SKM-1 (cell line): ENCODE results near the gene MAST1.
A peak's percentile ranks its signal among the peaks of the same experiment; 100 is the strongest.
"Not testable (repeated sequence)": the region's sequence is repeated elsewhere in the genome, so short reads cannot be mapped to it uniquely, and the experiment has no call there.

ENCODE experiments used
- DNase-seq: peaks from one replicate; lab custom pipeline; 2025; ENCODE audit not compliant: unreplicated experiment; lab: John Stamatoyannopoulos, UW

Gene MAST1

DNA sequence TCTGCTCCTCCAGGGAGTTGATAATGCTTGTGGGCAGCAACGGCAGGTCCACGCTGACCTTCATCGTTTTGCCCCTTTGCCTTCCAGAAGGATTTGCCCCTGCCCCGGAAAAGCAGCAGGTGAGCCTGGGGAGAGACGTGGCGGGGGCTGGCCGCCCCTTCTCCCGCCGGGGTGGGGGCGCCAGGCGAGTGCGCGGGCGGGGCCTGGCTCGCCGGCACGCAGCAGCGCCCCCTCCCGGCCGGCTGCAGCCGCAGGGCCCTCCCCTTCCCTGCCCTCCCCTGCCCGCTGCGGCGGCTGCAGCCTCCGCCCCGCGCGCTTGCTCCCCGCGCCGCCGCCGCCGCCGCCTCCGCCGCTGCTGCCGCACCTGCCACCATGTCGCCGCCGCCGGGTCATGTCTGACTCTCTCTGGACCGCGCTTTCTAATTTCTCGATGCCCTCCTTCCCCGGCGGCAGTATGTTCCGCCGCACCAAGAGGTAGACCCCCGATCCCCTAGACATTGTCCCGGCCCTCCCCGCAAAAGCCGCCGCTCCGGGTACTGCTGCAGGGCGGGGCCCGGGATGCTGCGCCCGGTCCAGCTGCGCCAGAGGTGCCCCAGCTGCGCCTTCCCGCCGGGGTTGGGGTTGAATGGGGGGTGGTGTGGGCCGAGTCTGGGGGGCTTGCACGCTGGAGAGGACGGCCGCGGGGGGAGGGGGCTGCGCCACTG is at the start of gene MAST1:
Gene MAST1, plus strand, starts transcription at position 334 of the 704 bp plus-strand sequence. Its CDS starts 58 bp downstream, at position 392.
- no peak for DNase-seq

DNA sequence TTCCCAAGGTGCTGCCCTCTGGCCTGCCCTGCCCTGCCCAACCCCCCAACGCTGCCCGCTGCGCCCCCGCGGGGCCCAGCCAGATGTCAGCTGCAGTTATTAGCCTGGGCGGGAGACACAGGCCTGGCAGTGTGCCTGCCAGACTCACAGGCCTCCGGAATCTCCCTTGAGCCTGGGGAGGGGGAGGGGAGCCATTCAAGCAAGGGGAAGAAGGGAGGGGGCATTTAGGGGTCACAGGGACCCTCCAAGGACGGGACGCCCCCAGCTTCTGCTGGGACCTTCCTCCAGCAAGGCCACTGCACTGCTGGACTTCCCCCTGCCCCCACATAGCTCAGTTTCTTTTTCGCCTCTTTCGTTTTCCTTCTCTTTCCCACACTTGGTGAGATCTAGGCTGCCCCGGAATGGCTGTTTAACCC is 49.6 kb upstream of the MAST1 start:
- DNase-seq = no peak

DNA sequence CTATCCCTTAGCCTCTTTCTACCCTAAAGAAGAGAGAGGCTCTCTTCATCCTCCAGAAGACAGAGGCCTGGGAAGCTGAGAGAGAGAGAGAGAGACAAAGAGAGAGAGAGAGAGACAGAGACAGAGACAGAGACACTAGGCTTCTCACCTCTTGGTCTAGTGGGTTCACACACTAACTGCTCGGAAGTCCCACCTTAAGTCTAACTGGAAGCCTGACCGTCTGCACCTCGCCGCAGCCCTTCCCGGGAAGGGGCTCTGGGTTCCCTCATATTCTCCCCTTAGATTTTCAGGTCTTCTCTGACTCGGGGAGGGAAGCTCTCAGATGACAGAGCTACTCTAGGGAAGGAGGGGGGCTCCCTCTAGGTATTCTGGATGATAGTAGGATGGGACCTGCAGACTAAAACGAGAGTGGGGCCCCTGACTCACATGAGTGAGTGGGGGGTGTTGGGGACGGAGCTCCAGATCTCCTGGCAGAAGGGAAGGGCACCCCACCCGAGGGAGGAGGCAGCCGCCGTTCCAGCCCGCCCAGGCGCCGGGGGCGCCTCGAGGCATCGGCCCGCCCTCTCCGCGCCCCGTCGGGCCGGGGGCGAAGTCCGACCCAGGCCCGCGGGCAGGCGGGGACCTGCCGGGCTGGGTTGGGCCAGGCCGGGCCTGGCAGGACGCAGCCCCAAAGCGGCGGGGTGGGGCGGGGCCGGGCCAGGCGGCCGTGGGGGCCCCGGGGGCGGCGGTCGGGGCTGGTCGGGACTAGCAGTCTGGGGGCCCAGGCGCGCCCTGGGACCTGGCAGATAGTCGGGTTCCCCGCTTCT is 49.0 kb upstream of the MAST1 start:
- DNase-seq = no peak

DNA sequence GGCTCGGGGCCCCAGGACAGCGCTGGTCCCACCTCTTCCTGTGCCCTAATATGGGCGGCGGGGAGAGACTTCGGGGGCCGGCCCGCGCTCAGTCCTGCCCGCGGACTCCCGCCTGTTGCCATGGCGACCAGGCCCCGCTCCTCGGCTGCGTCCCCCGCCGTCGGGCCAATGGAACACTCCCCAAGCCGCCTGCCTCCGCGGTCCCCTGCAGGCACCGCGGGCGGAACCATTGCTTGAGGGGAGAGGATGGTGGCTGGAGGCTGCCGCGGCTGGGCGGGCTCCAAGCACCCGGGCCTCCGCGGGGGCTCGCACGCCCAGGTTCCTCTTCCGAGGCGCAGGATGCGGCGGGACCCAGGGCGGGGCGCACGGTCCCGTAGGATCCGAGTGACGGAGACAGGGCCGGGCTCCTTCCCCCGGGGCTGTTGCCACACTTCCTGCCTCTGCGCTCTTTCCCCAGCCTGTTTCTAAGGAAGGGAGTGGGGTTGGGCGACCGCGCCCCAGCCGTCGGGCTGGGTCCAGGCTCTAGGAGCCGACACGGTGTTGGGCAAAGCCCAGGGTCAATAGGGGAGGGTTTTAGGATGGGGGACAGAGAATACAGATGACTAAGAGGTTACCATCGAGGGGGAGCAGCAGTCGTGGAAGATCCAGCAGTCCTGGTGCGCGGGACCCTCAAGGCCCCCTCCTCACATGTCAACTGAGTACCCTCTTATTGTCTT is 48.3 kb upstream of the MAST1 start:
- peak; percentile 98 for DNase-seq

DNA sequence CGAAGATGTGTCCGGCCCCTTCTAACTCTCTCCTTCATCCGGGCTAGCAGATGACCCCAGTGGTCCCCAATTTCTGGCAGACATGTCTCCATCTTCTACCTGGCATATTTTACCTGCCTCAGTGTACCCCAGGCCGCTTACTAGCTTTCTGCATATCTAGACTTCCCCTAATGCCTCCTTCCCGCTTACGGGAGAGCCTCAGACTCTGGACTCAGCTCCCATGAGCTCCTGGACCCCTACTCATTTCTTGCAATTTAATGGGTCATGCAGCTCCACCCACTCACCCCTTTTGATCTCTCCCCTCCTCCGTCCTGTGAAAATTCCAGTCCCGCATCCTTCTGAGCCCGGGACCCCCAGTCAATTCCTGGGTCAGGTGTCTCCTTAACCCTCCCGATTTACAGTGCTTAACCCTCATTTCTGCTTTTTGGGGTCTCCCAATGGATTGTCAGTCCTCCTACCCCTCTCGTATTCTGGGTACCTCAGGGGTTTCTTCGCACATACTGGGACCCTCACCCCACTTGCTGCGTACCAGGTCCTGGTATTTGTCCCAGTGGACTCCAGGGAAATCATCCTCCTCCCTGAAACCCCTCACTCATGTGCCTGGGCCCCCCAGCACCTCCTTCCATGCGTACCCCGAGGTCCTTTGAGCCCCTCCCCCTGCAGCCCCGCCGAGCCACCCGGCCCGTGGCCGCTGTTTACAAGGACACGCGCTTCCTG is 47.5 kb upstream of the MAST1 start:
- no peak for DNase-seq

DNA sequence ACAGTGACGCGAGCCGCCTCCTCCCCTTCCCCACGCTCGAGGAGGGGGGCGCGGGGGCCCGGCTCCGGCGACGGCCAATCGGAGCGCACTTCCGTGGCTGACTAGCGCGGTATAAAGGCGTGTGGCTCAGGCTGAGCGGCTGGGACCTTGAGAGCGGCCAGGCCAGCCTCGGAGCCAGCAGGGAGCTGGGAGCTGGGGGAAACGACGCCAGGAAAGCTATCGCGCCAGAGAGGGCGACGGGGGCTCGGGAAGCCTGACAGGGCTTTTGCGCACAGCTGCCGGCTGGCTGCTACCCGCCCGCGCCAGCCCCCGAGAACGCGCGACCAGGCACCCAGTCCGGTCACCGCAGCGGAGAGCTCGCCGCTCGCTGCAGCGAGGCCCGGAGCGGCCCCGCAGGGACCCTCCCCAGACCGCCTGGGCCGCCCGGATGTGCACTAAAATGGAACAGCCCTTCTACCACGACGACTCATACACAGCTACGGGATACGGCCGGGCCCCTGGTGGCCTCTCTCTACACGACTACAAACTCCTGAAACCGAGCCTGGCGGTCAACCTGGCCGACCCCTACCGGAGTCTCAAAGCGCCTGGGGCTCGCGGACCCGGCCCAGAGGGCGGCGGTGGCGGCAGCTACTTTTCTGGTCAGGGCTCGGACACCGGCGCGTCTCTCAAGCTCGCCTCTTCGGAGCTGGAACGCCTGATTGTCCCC is 46.8 kb upstream of the MAST1 start, which contains the start of gene JUNB:
Gene JUNB, plus strand, starts transcription at position 142 of the 706 bp plus-strand sequence. Its CDS starts 286 bp downstream, at position 428.
- peak; percentile 82 for DNase-seq

DNA sequence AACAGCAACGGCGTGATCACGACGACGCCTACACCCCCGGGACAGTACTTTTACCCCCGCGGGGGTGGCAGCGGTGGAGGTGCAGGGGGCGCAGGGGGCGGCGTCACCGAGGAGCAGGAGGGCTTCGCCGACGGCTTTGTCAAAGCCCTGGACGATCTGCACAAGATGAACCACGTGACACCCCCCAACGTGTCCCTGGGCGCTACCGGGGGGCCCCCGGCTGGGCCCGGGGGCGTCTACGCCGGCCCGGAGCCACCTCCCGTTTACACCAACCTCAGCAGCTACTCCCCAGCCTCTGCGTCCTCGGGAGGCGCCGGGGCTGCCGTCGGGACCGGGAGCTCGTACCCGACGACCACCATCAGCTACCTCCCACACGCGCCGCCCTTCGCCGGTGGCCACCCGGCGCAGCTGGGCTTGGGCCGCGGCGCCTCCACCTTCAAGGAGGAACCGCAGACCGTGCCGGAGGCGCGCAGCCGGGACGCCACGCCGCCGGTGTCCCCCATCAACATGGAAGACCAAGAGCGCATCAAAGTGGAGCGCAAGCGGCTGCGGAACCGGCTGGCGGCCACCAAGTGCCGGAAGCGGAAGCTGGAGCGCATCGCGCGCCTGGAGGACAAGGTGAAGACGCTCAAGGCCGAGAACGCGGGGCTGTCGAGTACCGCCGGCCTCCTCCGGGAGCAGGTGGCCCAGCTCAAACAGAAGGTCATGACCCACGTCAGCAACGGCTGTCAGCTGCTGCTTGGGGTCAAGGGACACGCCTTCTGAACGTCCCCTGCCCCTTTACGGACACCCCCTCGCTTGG is 46.1 kb upstream of the MAST1 start:
- peak; percentile 35 for DNase-seq

DNA sequence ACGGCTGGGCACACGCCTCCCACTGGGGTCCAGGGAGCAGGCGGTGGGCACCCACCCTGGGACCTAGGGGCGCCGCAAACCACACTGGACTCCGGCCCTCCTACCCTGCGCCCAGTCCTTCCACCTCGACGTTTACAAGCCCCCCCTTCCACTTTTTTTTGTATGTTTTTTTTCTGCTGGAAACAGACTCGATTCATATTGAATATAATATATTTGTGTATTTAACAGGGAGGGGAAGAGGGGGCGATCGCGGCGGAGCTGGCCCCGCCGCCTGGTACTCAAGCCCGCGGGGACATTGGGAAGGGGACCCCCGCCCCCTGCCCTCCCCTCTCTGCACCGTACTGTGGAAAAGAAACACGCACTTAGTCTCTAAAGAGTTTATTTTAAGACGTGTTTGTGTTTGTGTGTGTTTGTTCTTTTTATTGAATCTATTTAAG is 45.4 kb upstream of the MAST1 start:
- no peak for DNase-seq

DNA sequence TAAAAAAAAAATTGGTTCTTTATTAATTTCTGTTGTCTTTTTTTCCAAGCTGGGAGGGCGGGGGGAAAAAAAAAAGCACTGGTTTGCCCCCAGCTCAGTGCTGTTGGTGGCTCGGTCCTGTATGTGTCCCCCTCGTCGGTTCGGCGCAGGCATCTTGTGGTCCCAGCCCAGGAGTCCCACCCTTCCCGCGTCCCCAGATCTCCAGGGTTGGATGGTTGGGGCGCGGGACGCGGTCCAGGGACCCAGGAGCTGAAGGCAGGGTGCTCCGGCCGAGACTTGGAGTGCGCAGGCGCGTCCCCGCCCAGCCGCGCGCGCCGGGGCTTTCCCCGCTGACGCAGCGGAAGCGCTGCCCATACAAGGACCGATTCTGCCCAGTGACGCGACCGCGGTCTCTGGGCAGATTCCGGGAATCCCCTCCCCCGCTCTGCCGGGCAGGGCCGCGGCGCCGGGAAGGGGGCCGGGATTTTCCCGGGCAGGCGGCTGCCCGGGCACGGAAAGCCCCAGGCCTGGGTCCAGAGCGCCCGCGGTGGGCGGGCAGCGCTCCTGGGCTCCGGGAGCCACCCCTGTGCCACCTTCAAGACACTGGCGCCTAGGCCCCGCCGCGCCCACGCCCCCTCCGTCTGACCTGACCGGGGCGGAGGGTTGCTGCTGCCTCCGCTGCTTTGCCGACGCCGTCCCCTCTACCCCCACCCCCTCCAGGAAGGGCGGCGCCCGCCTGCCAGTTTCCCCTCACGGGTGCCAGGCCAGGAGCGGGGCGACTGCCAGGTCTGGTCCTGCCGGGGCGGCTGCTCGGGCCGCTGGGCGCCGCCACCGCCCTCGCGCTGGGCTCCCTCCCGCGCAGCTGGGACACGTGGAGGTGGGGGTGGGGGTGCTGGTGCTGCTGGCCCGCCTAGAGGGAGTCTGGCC is 44.8 kb upstream of the MAST1 start:
- DNase-seq = peak; percentile 46

DNA sequence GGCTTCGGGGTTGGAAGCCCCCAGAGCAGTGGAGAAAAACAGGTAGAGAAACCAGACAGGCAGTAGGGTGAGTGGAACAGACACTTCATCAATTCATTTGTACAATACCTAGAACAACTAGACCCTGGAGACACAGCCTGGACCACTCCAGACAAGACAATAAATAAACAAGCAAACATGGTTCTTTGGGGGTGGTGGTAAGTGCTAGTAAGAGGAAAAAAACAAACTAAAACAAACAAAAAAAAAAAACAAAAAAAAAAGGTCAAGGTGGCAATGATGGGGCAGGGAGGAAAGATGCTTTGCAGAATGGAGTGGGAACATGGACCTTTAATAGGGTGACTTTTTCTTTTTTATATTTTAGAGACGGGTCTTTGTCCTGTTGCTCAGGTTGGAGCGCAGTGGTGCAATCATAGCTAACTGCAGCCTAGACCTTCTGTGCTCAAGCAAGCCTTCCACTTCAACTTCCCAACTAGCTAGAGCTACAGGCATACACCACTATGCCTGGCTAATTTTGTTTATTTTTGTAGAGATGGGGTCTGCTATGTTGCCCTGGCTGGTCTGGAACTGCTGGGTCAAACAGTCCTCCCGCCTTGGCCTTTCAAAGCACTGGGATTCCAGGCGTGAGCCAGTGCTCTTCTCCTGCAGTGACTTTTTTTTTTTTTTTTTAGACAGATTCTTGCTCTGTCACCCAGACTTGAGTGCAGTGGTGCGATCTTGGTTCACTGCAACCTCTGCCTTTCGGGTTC is 43.9 kb upstream of the MAST1 start:
- no peak for DNase-seq

DNA sequence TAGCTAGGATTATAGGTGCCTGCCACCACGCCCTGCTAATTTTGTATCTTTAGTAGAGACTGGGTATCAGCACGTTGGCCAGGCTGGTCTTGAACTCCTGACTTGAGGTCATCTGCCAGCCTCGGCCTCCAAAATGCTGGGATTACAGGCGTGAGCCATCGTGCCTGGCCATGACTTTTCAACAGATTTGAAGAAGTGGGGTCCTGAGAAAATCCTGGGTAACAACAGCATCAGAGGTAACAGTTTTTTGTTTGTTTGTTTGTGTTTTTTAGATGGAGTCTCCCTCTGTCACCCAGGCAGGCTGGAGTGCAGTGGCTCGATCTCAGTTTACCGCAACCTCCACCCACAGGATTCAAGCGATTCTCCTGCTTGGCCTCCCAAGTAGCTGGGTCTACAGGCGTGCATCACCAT is 43.3 kb upstream of the MAST1 start:
- DNase-seq = no peak

DNA sequence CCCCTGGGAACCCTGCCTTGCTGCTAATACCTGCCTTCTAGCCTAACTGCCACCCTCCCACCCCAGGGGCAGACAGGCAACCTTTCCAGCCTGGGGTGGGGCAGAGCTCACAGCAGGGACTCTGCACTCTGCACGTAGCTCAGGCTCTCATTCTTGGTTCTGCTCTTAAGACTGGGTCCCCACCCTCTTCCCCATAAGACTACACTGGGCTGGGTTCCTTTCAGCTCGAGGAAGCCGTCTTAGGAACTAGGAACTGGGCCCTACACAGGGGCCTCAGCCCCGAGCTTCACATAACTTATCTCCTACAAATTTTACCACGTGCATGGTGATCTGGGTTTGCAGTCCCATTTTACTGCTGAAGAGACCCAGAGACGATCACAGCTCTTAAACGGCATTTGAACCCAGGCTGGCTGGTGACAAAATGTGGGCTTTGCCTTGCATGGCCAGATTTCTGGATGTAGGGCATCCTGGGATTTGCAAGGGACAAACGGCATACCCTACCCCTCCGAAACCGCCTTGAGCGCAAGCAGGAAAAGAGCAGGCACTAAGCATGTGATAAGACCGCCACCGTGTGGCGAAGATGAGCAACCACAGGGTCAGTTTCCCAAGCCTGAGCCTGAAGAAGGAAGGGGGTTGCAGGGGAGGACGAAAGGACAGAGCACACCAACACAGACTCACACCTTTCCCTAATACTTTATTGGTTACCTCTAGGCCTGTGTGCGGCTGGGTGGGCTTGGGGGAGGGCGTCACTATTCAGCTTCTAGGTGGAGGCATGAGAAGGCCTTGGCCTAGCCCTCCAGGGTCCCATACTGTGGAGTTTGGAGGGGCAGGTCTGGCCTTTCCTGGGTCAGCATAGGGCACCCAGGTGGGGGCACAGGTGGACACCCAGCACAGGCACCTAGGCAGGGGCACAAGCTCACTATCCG is 41.9 kb upstream of the MAST1 start:
- peak; percentile 55 for DNase-seq

DNA sequence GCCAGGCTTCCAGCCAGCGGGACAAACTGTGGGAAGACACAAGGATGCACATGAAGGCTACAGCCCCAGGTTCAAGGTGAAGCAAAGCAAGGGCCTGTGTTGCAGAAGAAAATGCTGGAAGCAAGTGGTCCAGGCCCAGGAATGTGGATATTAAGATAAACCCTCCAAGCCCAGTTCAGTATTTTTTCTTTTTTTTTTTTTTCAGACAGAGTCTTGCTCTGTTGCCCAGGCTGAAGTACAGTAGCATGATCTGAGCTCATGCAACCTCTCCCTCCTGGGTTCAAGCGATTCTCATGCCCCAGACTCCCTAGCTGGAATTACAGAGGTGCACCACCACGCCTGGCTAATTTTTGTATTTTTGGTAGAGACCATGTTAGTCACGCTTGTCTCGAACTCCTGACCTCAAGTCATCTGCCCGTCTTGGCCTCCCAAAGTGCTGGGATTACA is 41.2 kb upstream of the MAST1 start:
- DNase-seq = no peak

DNA sequence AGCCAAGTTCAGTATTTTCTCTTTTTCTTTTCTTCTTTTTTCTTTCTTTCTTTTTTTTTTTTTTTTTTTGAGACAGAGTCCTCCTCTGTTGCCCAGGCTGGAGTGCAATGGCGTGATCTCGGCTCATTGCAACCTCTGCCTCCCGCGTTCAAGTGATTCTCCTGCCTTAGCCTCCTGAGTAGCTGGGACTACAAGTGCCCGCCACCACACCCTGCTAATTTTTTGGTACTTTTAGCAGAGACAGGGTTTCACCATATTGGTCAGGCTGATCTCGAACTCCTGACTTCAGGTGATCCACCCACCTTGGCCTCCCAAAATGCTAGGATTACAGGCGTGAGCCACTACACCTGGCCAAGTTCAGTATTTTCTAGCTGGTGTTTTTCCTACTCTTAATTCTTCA is 40.7 kb upstream of the MAST1 start:
- DNase-seq = not testable (repeated sequence)

DNA sequence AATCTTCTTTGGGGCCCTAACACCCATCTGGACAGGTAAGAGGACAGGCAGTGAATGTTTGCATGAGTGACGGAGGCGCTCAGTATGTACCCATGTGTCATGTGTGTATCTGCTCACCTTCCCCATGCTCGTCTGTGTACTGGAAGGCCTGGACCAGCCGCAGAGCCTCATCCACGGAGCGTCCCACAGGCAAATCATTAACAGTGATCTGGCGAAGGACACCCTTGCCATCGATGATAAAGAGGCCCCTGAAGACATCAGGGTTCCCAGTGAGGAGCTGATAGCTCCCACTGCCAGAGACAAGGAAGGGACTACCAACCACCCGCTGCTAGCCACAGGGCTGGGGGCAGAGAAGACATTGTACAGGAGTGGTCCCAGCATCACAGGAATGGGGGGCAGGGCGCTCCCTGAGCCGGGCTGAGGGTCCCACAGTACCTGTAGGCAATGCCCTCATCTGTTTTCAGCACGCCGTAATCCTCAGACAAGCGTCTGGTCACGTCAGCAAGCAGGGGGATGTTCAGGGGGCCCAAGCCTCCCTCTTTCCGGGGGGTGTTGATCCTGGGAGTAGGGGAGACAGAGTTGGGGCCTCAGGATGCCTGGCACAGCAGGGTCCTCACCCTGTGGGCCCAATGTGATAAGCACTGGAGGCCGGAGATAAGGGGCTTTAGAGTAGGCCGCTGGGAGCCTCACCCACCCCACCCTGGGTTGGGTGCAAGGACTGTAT is 38.4 kb upstream of the MAST1 start:
- no peak for DNase-seq

DNA sequence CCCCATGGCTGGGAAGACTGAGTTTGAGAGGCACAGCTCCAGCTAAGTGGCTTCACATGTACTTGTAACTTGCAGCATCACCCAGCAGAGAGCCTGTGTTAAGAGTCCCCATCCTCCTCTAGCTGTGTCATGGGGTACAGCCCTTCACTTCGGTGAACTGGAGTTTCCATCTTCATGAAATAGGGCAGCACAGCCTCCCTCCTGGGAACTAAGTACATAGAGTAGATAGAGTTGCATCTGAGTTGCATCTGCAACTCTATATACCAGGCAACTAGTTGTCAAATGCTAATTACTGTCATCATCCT is 37.9 kb upstream of the MAST1 start:
- DNase-seq = no peak
